GM10266 (cell line): ENCODE data around the gene CD63.

Experiments used
- DNase-seq: peaks from one replicate; pipeline ENCODE4 v3.0.0; 2012; ENCODE audit errors: extremely low spot score
- CTCF ChIP-seq: IDR thresholded peaks from 2 replicates; pipeline ENCODE4 v1.5.1; 2012; ENCODE audit warnings: mild to moderate bottlenecking, low read depth; ENCODE audit not compliant: control insufficient read depth, insufficient read depth; ENCODE audit errors: missing control alignments

Gene CD63

GRCh38 chr12:55697686-55698085 lies 31.1 kb downstream of the CD63 start:
- TF ChIP-seq CTCF = no peak
- no peak for DNase-seq

GRCh38 chr12:55696796-55697462 lies 31.9 kb downstream of the CD63 start:
- no peak for DNase-seq
- no peak for TF ChIP-seq CTCF

GRCh38 chr12:55696141-55696540 lies 32.7 kb downstream of the CD63 start:
- TF ChIP-seq CTCF = no peak
- DNase-seq = no peak

- TF ChIP-seq CTCF = no peak
- no peak for DNase-seq
Observed at GRCh38 chr12:55695349-55695748, 33.5 kb downstream of the CD63 start.

GRCh38 chr12:55694651-55695050 lies 34.2 kb downstream of the CD63 start:
- DNase-seq = no peak
- TF ChIP-seq CTCF = no peak

GRCh38 chr12:55694188-55694515 lies 34.7 kb downstream of the CD63 start:
- no peak for DNase-seq
- TF ChIP-seq CTCF = no peak

- DNase-seq = no peak
- no peak for TF ChIP-seq CTCF
Observed at GRCh38 chr12:55693323-55694187, 35.3 kb downstream of the CD63 start.
